B cell (primary cell): ENCODE data around the gene SLC25A51. TPM values are rescaled to one million over a fixed set of nuclear protein-coding genes. Genes with fewer than 3 reads are reported as not detected.

ENCODE experiments used
- ATAC-seq: fragments of 200-7000 bp; cut with Tn5 transposase; one replicate; pipeline ENCODE4 v1.10.0; 2021; ENCODE audit warnings: low read depth, mild to moderate bottlenecking, moderate number of reproducible peaks, moderate library complexity
- CTCF ChIA-PET: fragments of 350-600 bp; sonication (Branson Sonifier 250); formaldehyde crosslinking; loops from one replicate; lab custom pipeline; 2021; ENCODE audit warnings: antibody characterized with exemption, inconsistent platforms; lab: Charles Lee
- POLR2A ChIA-PET: fragments of 350-600 bp; sonication (Branson Sonifier 250); formaldehyde crosslinking; loops from one replicate; lab custom pipeline; 2021; ENCODE audit warnings: antibody characterized with exemption; lab: Charles Lee
- DNase-seq: peaks from one replicate; pipeline ENCODE4 v3.0.0; 2013
- H2AFZ ChIP-seq: 2 replicates; pipeline ENCODE4 v1.6.1; 2012; ENCODE audit warnings: mild to moderate bottlenecking, low read depth, low read length; ENCODE audit not compliant: insufficient read depth, poor library complexity, severe bottlenecking
- H3K27ac ChIP-seq, 2 donors: 1 replicate in 1 of 2; 2 replicates in 1 of 2; pipeline ENCODE4 v1.5.1; 2012 to 2013; ENCODE audit warnings: low read length in 2 of 2, mild to moderate bottlenecking in 2 of 2, moderate library complexity in 1 of 2
- H3K27me3 ChIP-seq, 4 experiments: fragments of 200-600 bp in 1 of 4; sonication (generic) in 1 of 4; replicated peaks in 1 of 4; 1 replicate in 2 of 4; 2 replicates in 2 of 4; pipeline versions ENCODE4 v1.6.1 to v1.7.0; 2013 to 2016; ENCODE audit warnings: low read length in 3 of 4, mild to moderate bottlenecking in 2 of 4, mixed read lengths in 1 of 4, moderate library complexity in 1 of 4; ENCODE audit not compliant: insufficient read depth in 4 of 4, control insufficient read depth in 3 of 4; ENCODE audit errors: control extremely low read depth in 1 of 4
- H3K36me3 ChIP-seq, 2 experiments: replicated peaks in 1 of 2; 1 replicate in 1 of 2; 2 replicates in 1 of 2; pipeline versions ENCODE4 v1.6.1 to v1.7.1; 2013; ENCODE audit warnings: low read length in 1 of 2; ENCODE audit not compliant: insufficient read depth in 2 of 2, control insufficient read depth in 1 of 2; ENCODE audit errors: control extremely low read depth in 1 of 2, extremely low read depth in 1 of 2
- H3K4me1 ChIP-seq, 2 donors: fragments of 200-600 bp in 1 of 2; sonication (generic) in 1 of 2; 1 replicate in 1 of 2; 2 replicates in 1 of 2; pipeline versions ENCODE4 v1.5.1 to v1.6.1; 2013 to 2017; ENCODE audit warnings: low read length in 2 of 2; ENCODE audit not compliant: control insufficient read depth in 2 of 2, insufficient read depth in 2 of 2
- H3K4me2 ChIP-seq: replicated peaks from 2 replicates; pipeline ENCODE3; 2012; ENCODE audit warnings: mild to moderate bottlenecking, low read depth, low read length; ENCODE audit not compliant: poor library complexity, severe bottlenecking
- H3K4me3 ChIP-seq, 5 experiments: fragments of 200-600 bp in 1 of 5; sonication (generic) in 1 of 5; 1 replicate in 3 of 5; 2 replicates in 2 of 5; pipeline versions ENCODE4 v1.5.1 to v1.7.0; 2011 to 2016; ENCODE audit warnings: low read length in 4 of 5, mild to moderate bottlenecking in 4 of 5, low read depth in 2 of 5, control low read depth in 1 of 5, moderate library complexity in 1 of 5; ENCODE audit not compliant: insufficient read depth in 1 of 5; ENCODE audit errors: control extremely low read depth in 1 of 5, extremely low read depth in 1 of 5
- H3K79me2 ChIP-seq: fragments of 200-600 bp; sonication (generic); one replicate; pipeline ENCODE4 v1.6.0; 2016; ENCODE audit warnings: low read length; ENCODE audit not compliant: control insufficient read depth, insufficient read depth
- H3K9ac ChIP-seq: fragments of 200-600 bp; sonication (generic); 2 replicates; pipeline ENCODE4 v1.6.1; 2017; ENCODE audit warnings: mild to moderate bottlenecking, low read length, moderate library complexity
- H3K9me3 ChIP-seq, 3 donors: one replicate each; pipeline versions ENCODE4 v1.6.1 to v1.7.1; 2013; ENCODE audit warnings: low read length in 2 of 3; ENCODE audit not compliant: control insufficient read depth in 2 of 3, insufficient read depth in 1 of 3; ENCODE audit errors: control extremely low read depth in 1 of 3
- H4K20me1 ChIP-seq: 2 replicates; pipeline ENCODE4 v1.6.0; 2012; ENCODE audit warnings: mild to moderate bottlenecking, low read length; ENCODE audit not compliant: insufficient read depth, control insufficient read depth, poor library complexity, severe bottlenecking
- H3K27ac Mint-ChIP-seq: one replicate; pipeline ENCODE4 v1.8.0; 2021; ENCODE audit warnings: mixed read lengths
- H3K27me3 Mint-ChIP-seq: one replicate; pipeline ENCODE4 v1.8.0; 2021; ENCODE audit warnings: mixed read lengths
- H3K4me1 Mint-ChIP-seq: one replicate; pipeline ENCODE4 v1.8.0; 2021; ENCODE audit warnings: mixed read lengths
- H3K4me3 Mint-ChIP-seq: one replicate; pipeline ENCODE4 v1.8.0; 2021; ENCODE audit warnings: mixed read lengths
- H3K9me3 Mint-ChIP-seq: one replicate; pipeline ENCODE4 v1.8.0; 2022; ENCODE audit warnings: mixed read lengths; ENCODE audit not compliant: insufficient read depth
- CTCF ChIP-seq: fragments of 200-600 bp; IDR thresholded peaks from one replicate; pipeline ENCODE4 v1.8.0; 2022; ENCODE audit warnings: antibody characterized with exemption, mild to moderate bottlenecking
- EZH2 ChIP-seq: IDR thresholded peaks from 2 replicates; pipeline ENCODE4 v1.6.1; 2012; ENCODE audit warnings: borderline replicate concordance, low read depth, mild to moderate bottlenecking, moderate library complexity, low read length; ENCODE audit not compliant: insufficient read depth, poor library complexity, severe bottlenecking
- WGBS: methylation state at CpG from one replicate; pipeline ENCODE4 v1.1.5; 2013; ENCODE audit warnings: missing lambda C conversion rate; ENCODE audit not compliant: insufficient coverage; 5-methylcytosine and 5-hydroxymethylcytosine counted together
- intact Hi-C: fragments of 100-400 bp; cut with micrococcal nuclease; formaldehyde crosslinking; loops from one replicate; pipeline ENCODE4 v1.10.0; 2022
- polyA plus RNA-seq: library from polyadenylated mRNA; depleted of rRNA; stranded (reverse); fragments of >200 nt; gene quantifications from 2 replicates; pipeline ENCODE4 v1.2.3, GENCODE V29; 2012
- total RNA-seq, 2 donors: library from RNA; stranded (reverse); fragments of 120-200 nt in 1 of 2; gene quantifications; 1 replicate in 1 of 2; 2 replicates in 1 of 2; pipeline versions ENCODE4 v1.2.3 to v1.2.4, GENCODE V29; 2013 to 2022

Gene SLC25A51
- total and polyA plus RNA-seq, 2 donors (not counting 1 experiment from before 2014, with no cell fraction given), result 12.9 to 27.8 TPM

GRCh38 chr9:37927132-37927531, 23.2 kb upstream of the SLC25A51 start:
- POLR2A ChIA-PET, result no interaction called here
- WGBS, result 73% methylated on average over 7 of the region's 9 CpGs
- Histone ChIP-seq H3K4me1 (no peaks in the 10 kb centered on the region), H3K36me3 (no peaks in the 10 kb centered on the region), H2AFZ (no peak overlapping the region), H3K79me2 (no peaks in the 10 kb centered on the region), H3K9me3 (peaks cover 0 to 4% (median 4%) of the 10 kb centered on the region in 3 donors), H3K4me3 (no peak overlapping the region), H3K4me2 (no peak overlapping the region), H4K20me1 (no peaks in the 10 kb centered on the region), H3K9ac (no peak overlapping the region), H3K27me3 (no peaks in the 10 kb centered on the region), H3K27ac (no peak overlapping the region)
- H3K4me1 Mint-ChIP-seq, result no peaks in the 10 kb centered on the region
- no peak overlapping the region for H3K27ac Mint-ChIP-seq
- H3K9me3 Mint-ChIP-seq, result no peaks in the 10 kb centered on the region
- DNase-seq, result no peak
- CTCF ChIA-PET, result interaction anchor here (1.0 kb wide), 1 partner anchor 13 kb away, joined by 4 read pairs; no protein-coding TSS in a partner anchor
- peaks cover 3% of the 10 kb centered on the region for H3K27me3 Mint-ChIP-seq
- TF ChIP-seq EZH2 (no peak), CTCF (no peak)
- intact Hi-C loops, result no loop called here
- no peak overlapping the region for H3K4me3 Mint-ChIP-seq
- ATAC-seq, result no peak

GRCh38 chr9:37926737-37927118, 22.8 kb upstream of the SLC25A51 start:
- no peaks in the 10 kb centered on the region for H3K9me3 Mint-ChIP-seq
- no peak for ATAC-seq
- no peak overlapping the region for H3K9ac ChIP-seq

More at GRCh38 chr9:37926737-37927118, 22.8 kb upstream of the SLC25A51 start:
- no peaks in the 10 kb centered on the region for H3K4me1 Mint-ChIP-seq
- H3K27ac Mint-ChIP-seq, result no peak overlapping the region
- H3K4me1 ChIP-seq, result no peaks in the 10 kb centered on the region
- no peaks in the 10 kb centered on the region for H3K79me2 ChIP-seq
- no peaks in the 10 kb centered on the region for H3K27me3 ChIP-seq
- H3K4me2 ChIP-seq, result no peak overlapping the region
- peaks cover 0 to 4% (median 4%) of the 10 kb centered on the region in 3 donors for H3K9me3 ChIP-seq
- intact Hi-C loops, result no loop called here
- WGBS, result 100% methylated on average over 1 of the region's 1 CpG
- peaks cover 3% of the 10 kb centered on the region for H3K27me3 Mint-ChIP-seq
- H3K4me3 Mint-ChIP-seq, result no peak overlapping the region
- no peak for DNase-seq
- no peaks in the 10 kb centered on the region for H4K20me1 ChIP-seq
- ChIA-PET POLR2A (no interaction called here), CTCF (interaction anchor here (1.0 kb wide), 1 partner anchor 13 kb away, joined by 4 read pairs; no protein-coding TSS in a partner anchor)
- TF ChIP-seq CTCF, result no peak
- TF ChIP-seq EZH2, result no peak
- H2AFZ ChIP-seq, result no peak overlapping the region
- H3K36me3 ChIP-seq, result no peaks in the 10 kb centered on the region
- H3K27ac ChIP-seq, result no peak overlapping the region
- H3K4me3 ChIP-seq, result no peak overlapping the region
